ENCODE measurements around the gene GNB5. TPM values are rescaled to one million over a fixed set of nuclear protein-coding genes. Genes with fewer than 3 reads are reported as not detected.

The GNB5 gene
- total and polyA plus RNA-seq, 2 of the 13 experiments (the other 11 are each of a cell fraction or from before 2014, with no cell fraction given): 13.7 to 14.4 TPM

GRCh38 chr15:52162260-52162659 is 28.9 kb downstream of the GNB5 start (continued):
- TF ChIP-seq, protein P1, sequence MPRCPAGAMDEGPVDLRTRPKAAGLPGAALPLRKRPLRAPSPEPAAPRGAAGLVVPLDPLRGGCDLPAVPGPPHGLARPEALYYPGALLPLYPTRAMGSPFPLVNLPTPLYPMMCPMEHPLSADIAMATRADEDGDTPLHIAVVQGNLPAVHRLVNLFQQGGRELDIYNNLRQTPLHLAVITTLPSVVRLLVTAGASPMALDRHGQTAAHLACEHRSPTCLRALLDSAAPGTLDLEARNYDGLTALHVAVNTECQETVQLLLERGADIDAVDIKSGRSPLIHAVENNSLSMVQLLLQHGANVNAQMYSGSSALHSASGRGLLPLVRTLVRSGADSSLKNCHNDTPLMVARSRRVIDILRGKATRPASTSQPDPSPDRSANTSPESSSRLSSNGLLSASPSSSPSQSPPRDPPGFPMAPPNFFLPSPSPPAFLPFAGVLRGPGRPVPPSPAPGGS (CRISPR knock-in tag; IDR thresholded peaks at IDR 0.05): no peak
- TF ChIP-seq ZNF710 (CRISPR knock-in tag; IDR thresholded peaks at IDR 0.05; ENCODE audit: borderline replicate concordance): no peak
- TF ChIP-seq ZNF790 (CRISPR knock-in tag; IDR thresholded peaks at IDR 0.05; ENCODE audit: borderline replicate concordance): no peak
- no peak for TF ChIP-seq PTBP1 (IDR thresholded peaks at IDR 0.05; ENCODE audit: low read depth, low read length, poor library complexity, severe bottlenecking)
- no peak for TF ChIP-seq ZNF530 (CRISPR knock-in tag; IDR thresholded peaks at IDR 0.05; ENCODE audit: low read depth)
- TF ChIP-seq ZNF841 (CRISPR knock-in tag; IDR thresholded peaks at IDR 0.05; ENCODE audit: borderline replicate concordance): no peak
- no peak for TF ChIP-seq ZNF737 (CRISPR knock-in tag; IDR thresholded peaks at IDR 0.05; ENCODE audit: borderline replicate concordance)
- TF ChIP-seq, protein P2, sequence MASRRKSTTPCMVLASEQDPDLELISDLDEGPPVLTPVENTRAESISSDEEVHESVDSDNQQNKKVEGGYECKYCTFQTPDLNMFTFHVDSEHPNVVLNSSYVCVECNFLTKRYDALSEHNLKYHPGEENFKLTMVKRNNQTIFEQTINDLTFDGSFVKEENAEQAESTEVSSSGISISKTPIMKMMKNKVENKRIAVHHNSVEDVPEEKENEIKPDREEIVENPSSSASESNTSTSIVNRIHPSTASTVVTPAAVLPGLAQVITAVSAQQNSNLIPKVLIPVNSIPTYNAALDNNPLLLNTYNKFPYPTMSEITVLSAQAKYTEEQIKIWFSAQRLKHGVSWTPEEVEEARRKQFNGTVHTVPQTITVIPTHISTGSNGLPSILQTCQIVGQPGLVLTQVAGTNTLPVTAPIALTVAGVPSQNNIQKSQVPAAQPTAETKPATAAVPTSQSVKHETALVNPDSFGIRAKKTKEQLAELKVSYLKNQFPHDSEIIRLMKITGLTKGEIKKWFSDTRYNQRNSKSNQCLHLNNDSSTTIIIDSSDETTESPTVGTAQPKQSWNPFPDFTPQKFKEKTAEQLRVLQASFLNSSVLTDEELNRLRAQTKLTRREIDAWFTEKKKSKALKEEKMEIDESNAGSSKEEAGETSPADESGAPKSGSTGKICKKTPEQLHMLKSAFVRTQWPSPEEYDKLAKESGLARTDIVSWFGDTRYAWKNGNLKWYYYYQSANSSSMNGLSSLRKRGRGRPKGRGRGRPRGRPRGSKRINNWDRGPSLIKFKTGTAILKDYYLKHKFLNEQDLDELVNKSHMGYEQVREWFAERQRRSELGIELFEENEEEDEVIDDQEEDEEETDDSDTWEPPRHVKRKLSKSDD (CRISPR knock-in tag; IDR thresholded peaks at IDR 0.05; ENCODE audit: low read depth): no peak
- TF ChIP-seq HOXA9 (CRISPR knock-in tag; IDR thresholded peaks at IDR 0.05; ENCODE audit: borderline replicate concordance): no peak
- no peak for TF ChIP-seq TBP (CRISPR knock-in tag; IDR thresholded peaks at IDR 0.05)

Data from HepG2 (cell line).